Cardiac fibroblast (primary cell): ENCODE measurements around the gene CHCHD6.

Experiments
- DNase-seq, 2 donors: peaks; one replicate each; pipeline versions ENCODE4 v3.0.0 to v3.0.0-alpha.2; 2010; ENCODE audit warnings: low read depth in 2 of 2
- H3K4me3 ChIP-seq, 2 donors: replicated peaks in 1 of 2; 1 replicate in 1 of 2; 2 replicates in 1 of 2; pipeline ENCODE4 v1.5.1; 2011; ENCODE audit warnings: low read depth in 2 of 2, low read length in 2 of 2, mild to moderate bottlenecking in 2 of 2, moderate library complexity in 1 of 2
- TF ChIP-seq, protein P1 (sequence below): IDR thresholded peaks from one replicate; pipeline ENCODE4 v1.5.1; 2011; ENCODE audit warnings: low read depth, mild to moderate bottlenecking, low read length, inconsistent platforms

CHCHD6 gene

DNA sequence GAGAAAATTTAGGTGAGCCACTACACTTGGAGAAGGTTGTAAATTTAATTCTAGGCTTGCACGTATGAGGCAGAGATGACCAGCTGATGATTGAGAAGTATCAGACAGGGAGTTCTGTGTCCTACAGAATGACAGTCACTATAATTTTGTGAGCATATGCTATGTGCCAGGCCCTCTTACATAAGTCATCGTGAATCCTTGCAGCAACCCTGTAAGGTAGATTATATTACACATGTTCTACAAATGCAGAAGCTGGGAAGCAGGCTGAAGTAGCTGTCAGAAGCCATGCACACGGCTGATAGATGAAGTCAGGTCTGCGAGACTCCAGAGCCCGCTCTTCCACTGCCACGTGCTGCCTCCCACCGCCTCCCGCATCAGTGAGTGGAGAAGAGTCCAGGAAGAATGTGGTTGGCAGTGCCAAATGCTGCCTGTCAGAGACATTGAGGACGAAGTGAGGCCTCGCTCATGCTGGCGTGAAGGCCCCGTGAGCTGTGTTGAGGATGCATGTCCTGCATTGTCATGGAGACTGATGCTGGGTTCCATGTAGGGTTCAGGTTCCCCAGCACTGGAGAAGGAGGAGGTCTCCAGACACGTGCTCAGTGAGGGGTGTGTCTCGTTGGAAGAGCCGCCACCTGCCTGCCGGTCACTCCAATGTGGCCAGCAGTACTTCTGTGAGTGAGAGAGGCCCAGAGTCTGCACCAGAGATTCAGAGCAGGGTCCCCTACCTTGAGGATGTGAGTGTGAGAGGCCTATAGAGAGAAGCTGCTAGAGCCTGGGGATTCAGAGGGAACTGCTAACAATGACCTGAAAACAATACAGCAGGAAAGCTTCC is 155.6 kb downstream of the CHCHD6 start:
- no peak for DNase-seq
- TF ChIP-seq, protein P1, sequence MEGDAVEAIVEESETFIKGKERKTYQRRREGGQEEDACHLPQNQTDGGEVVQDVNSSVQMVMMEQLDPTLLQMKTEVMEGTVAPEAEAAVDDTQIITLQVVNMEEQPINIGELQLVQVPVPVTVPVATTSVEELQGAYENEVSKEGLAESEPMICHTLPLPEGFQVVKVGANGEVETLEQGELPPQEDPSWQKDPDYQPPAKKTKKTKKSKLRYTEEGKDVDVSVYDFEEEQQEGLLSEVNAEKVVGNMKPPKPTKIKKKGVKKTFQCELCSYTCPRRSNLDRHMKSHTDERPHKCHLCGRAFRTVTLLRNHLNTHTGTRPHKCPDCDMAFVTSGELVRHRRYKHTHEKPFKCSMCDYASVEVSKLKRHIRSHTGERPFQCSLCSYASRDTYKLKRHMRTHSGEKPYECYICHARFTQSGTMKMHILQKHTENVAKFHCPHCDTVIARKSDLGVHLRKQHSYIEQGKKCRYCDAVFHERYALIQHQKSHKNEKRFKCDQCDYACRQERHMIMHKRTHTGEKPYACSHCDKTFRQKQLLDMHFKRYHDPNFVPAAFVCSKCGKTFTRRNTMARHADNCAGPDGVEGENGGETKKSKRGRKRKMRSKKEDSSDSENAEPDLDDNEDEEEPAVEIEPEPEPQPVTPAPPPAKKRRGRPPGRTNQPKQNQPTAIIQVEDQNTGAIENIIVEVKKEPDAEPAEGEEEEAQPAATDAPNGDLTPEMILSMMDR = no peak
- H3K4me3 ChIP-seq = no peak overlapping the region

DNA sequence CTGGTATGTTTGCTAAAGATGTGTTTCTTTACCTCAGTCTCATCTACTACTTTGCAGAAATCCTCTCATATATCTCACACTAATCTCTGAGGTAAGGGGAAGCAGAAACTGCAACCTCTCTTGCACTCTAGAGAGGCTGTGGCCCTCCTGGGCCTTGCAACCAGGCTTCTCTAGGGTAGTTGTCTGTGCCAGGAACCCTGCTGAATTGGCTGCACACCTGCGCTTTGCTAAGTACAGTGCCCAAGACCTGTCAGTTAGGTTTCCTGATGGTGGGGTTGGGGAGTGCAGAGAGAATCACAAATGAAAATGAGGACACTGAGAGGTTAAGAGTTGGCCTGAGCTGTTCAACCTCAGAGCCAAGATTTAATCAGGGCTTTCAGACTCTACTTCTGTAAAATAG is 161.7 kb downstream of the CHCHD6 start:
- H3K4me3 ChIP-seq = no peak overlapping the region
- no peak for DNase-seq
- TF ChIP-seq, protein P1 = no peak

DNA sequence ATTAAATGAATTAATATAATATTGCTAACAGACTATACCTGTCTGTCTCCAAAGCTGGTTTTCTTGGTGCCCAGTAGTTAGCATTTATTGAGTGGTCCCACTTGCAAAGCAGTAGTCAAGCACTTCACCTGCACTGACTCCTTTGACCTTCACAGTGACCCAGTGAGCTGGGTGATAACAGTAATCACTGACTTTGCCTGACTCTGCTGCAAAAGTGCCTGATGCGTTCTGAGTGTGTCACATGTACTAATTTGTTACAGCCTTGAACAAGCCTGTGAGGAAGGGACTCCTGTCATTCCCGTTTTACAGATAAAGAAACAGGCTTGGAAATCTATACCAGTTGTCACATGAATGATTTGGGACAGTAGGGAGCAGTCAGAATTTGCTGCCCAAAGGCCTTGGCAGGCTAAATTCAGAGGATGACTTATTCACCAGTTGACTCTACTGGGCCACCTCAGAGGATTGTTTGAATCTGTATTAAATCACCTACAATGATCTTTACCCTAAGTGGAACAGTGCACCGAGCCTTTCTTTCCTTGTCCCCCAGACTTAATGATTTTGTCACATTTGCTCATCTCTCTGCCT is 162.2 kb downstream of the CHCHD6 start:
- no peak for DNase-seq
- H3K4me3 ChIP-seq = no peak overlapping the region
- TF ChIP-seq, protein P1 = no peak

DNA sequence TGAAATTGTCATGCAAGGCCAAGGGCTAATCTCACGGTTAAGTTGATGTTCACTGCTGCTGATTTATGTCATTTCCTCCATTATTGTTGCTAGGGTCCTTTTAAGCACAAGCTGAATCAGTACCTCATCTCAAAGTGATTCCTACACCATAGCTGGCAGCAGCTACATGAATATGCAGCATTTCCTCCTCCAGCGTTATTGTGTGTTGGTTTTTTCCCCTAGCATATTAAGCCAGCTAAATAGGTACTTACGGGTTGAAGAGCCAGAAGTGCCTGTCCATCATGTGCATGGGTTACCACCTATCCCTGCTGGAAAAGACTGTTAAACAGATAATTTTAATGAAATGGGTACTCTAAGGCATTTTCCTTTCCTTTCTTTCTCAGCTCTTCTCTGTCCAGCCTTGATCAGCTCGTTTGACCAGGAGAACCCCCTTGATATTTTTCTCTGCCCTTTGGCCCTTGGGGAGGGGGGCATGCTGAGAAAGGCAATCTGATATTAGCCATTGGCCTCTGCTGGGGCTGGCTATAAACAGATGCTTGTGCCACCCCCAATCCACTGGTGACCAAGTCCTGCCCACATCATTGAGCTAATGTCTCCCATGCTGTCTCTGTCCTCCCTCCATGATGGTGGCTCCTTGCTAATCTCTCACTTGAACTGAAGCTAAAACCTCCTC is 163.3 kb downstream of the CHCHD6 start:
- no peak for DNase-seq
- H3K4me3 ChIP-seq = no peak overlapping the region
- TF ChIP-seq, protein P1 = no peak

DNA sequence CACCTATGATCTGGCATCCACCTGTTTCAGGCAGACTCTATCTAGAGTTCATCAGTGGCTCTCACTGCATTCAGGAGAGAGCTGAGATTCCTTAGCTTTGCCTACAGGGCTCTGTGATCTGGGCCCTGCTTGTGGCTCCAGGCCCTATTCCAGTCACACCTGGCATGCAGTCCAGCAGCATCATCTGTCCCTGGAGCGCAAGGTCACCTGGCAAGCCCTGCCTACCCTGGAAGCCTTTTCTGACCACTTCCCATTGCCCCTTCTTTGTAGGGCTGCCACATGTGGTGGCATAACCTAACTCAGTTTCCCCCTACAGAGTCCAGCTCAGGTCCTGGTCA is 163.8 kb downstream of the CHCHD6 start:
- TF ChIP-seq, protein P1 = no peak
- DNase-seq = no peak
- H3K4me3 ChIP-seq = no peak overlapping the region

DNA sequence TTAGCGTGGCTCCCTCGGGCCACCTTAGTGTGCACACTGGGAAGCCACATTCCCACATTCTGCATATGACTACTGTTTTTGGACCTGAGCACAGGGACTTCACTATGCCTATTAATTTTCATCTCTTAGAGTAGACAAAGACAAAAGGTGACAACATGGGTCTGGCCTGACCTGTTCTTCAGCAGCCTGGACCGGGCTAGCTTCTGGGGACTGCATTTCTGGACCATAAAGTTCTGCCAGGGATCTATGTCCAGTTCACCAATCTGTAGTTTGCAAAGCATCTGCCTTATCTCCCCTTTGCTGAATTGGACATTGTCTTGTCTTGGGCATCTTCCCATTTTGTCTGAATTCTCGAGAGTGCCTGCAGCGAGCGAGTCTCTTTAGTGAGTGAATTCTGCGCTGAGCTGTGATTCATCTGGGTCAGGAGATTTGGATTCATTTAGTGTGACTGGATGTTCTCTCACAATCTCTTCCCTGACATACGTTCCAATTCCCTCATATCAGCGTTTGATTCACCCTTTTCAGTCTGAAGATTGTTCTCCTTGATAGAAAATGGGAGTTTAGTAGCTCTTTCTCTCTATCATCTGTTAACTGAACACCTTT is 166.7 kb downstream of the CHCHD6 start:
- DNase-seq = peak; percentile 37 to 64
- no peak overlapping the region for H3K4me3 ChIP-seq
- TF ChIP-seq, protein P1 = no peak
